ENCODE results near the gene SUN1. TPM values are rescaled to one million over a fixed set of nuclear protein-coding genes. Genes with fewer than 3 reads are reported as not detected.
A peak's percentile ranks its signal among the peaks of the same experiment; 100 is the strongest.
"Not testable (repeated sequence)": the region's sequence is repeated elsewhere in the genome, so short reads cannot be mapped to it uniquely, and the experiment has no call there.

Gene SUN1
- total and polyA plus RNA-seq, 7 donors, result 23.4 to 130 (median 108) TPM

- Histone ChIP-seq H3K9me3 (no peaks in the 10 kb centered on the region), H3K36me3 (no peaks in the 10 kb centered on the region), H3K27ac (no peak overlapping the region), H3K27me3 (no peaks in the 10 kb centered on the region), H3K4me1 (peaks cover 0 to 4% (median 3%) of the 10 kb centered on the region in 4 donors), H3K4me3 (no peak overlapping the region)
- intact Hi-C loops (cut with DNase I), result no loop called here
- DNase-seq, result no peak
- TF ChIP-seq EP300 (IDR thresholded peaks at IDR 0.05) (no peak), POLR2AphosphoS5 (IDR thresholded peaks at IDR 0.05) (no peak), CTCF (IDR thresholded peaks at IDR 0.05) (no peak), POLR2A (IDR thresholded peaks at IDR 0.05) (no peak)
- 75 to 90% methylated on average over 5 of the region's 5 CpGs for WGBS, 2 donors
Observed at GRCh38 chr7:791519-791918, 40.8 kb upstream of the SUN1 start.

- DNase-seq, result no peak
- 74 to 84% methylated on average over 5 of the region's 5 CpGs for WGBS, 2 donors
- TF ChIP-seq POLR2AphosphoS5 (IDR thresholded peaks at IDR 0.05) (no peak), CTCF (IDR thresholded peaks at IDR 0.05) (no peak), POLR2A (IDR thresholded peaks at IDR 0.05) (no peak), EP300 (IDR thresholded peaks at IDR 0.05) (no peak)
- H3K36me3 ChIP-seq, result no peaks in the 10 kb centered on the region
- no peak overlapping the region for H3K4me3 ChIP-seq
- peaks cover 0 to 11% (median 5%) of the 10 kb centered on the region in 4 donors for H3K4me1 ChIP-seq
- no peaks in the 10 kb centered on the region for H3K9me3 ChIP-seq
- intact Hi-C loops (cut with DNase I), result no loop called here
- H3K27me3 ChIP-seq, result no peaks in the 10 kb centered on the region
- H3K27ac ChIP-seq, result no peak overlapping the region
Observed at GRCh38 chr7:794207-794606, 38.1 kb upstream of the SUN1 start.

GRCh38 chr7:794671-795329 lies 37.5 kb upstream of the SUN1 start:
- no peak for TF ChIP-seq POLR2A (IDR thresholded peaks at IDR 0.05)
- no peak for TF ChIP-seq EP300 (IDR thresholded peaks at IDR 0.05)
- no peak for TF ChIP-seq CTCF (IDR thresholded peaks at IDR 0.05)
- no peak for TF ChIP-seq POLR2AphosphoS5 (IDR thresholded peaks at IDR 0.05)
- Histone ChIP-seq H3K27ac (no peak overlapping the region), H3K36me3 (no peaks in the 10 kb centered on the region), H3K4me3 (no peak overlapping the region), H3K9me3 (no peaks in the 10 kb centered on the region), H3K4me1 (peaks cover 0 to 11% (median 5%) of the 10 kb centered on the region in 4 donors), H3K27me3 (no peaks in the 10 kb centered on the region)
- 28 to 83% methylated on average over 31 of the region's 31 CpGs for WGBS, 2 donors
- no peak for DNase-seq
- intact Hi-C loops (cut with DNase I), result no loop called here

- H3K36me3 ChIP-seq; H3K4me3 ChIP-seq; H3K9me3 ChIP-seq; DNase-seq; H3K27me3 ChIP-seq; intact Hi-C loops (cut with DNase I): not testable (repeated sequence)
- H3K4me1 ChIP-seq, result peaks cover 0 to 22% (median 19%) of the 10 kb centered on the region in 4 donors
- peak overlapping the region; percentile 52 to 76 (median 68) for H3K27ac ChIP-seq
- 82% methylated on average over 8 of the region's 10 CpGs for WGBS, 2 donors
Observed at GRCh38 chr7:796434-797169, 35.7 kb upstream of the SUN1 start.

- no peak for TF ChIP-seq POLR2AphosphoS5 (IDR thresholded peaks at IDR 0.05)
- no peak for TF ChIP-seq POLR2A (IDR thresholded peaks at IDR 0.05)
- TF ChIP-seq EP300 (IDR thresholded peaks at IDR 0.05), result no peak
- no peak for TF ChIP-seq CTCF (IDR thresholded peaks at IDR 0.05)
- 82 to 96% methylated on average over 12 of the region's 12 CpGs for WGBS, 2 donors
- Histone ChIP-seq H3K27ac (peak overlapping the region in 2 of 4 donors; percentile 71 to 76), H3K9me3 (no peaks in the 10 kb centered on the region), H3K4me3 (no peak overlapping the region), H3K36me3 (no peaks in the 10 kb centered on the region), H3K4me1 (peaks cover 0 to 36% (median 31%) of the 10 kb centered on the region in 4 donors), H3K27me3 (no peaks in the 10 kb centered on the region)
- no peak for DNase-seq
- intact Hi-C loops (cut with DNase I), result no loop called here
Observed at GRCh38 chr7:798921-799470, 33.3 kb upstream of the SUN1 start.
